Measurements from ENCODE around the gene TMEM54. TPM values are rescaled to one million over a fixed set of nuclear protein-coding genes. Genes with fewer than 3 reads are reported as not detected.

Gene TMEM54
- total and polyA plus RNA-seq, 9 of the 15 experiments (the other 6 are each of a cell fraction or from before 2014, with no cell fraction given): 1.00 to 16.2 (median 8.2) TPM

DNA sequence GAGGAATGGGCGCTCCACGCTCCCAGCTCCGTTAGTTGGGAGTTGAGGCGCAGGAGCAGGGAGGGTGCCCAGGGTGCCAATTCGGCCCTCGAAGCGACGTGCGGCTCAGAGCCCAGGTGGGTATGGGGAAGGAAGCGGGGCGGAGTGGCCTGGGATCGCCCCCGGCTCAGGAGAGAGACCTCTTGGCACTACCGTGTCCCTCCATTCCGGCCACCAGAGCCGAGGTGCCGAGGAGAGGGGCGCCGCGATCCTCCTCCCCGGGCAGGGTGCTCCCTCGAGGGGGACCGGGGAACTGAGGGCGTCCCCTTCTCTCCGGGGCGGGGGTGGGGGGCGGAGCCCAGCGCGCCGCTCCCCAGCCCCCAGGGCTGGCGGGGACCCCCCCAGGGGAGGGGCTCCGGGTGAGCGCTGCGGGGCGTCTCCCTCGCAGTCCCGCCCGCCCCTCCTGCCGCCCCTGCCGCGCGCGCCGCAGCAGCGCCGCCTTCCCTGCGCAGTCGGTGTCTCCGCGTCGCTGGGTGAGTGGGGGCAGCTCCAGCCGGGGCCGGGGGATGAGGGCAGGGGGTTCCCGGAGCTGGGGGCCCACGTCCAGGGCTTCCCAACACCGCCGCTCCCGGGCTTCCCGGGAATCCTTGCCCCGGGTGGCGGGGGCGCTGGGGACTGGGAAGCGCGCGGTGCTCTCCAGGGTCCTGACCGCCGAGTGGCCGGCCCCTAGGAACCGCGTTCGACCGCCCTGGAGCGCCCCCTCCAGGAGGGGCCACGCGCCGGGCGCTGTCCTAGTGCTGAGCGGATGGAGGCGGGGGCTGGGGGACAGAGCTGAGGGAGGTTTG, 15.0 kb downstream of the TMEM54 start, which contains the start of gene HPCA (continued):
- TF ChIP-seq ADNP (tag; IDR thresholded peaks at IDR 0.05) (no peak), ZMIZ1 (IDR thresholded peaks at IDR 0.05; ENCODE audit: low read depth in 2 of 2, low read length in 2 of 2) (no peak), SPI1 (IDR thresholded peaks at IDR 0.05; ENCODE audit: borderline replicate concordance, low read depth, low read length) (no peak), BHLHE40 (IDR thresholded peaks at IDR 0.05; ENCODE audit: low read length) (peak; percentile 33; the same call in 1 of the 2 replicates), MAFG (tag; conservative IDR thresholded peaks at IDR 0.05) (no peak), ZNF584 (CRISPR knock-in tag; IDR thresholded peaks at IDR 0.05; ENCODE audit: low read depth) (peak; percentile 88), KAT2B (IDR thresholded peaks at IDR 0.05; ENCODE audit: low read depth, low read length) (no peak), SRSF7 (optimal IDR thresholded peaks at IDR 0.05; ENCODE audit: low read depth, low read length) (no peak), MCM7 (IDR thresholded peaks at IDR 0.05) (no peak), ARHGAP35 (IDR thresholded peaks at IDR 0.05; ENCODE audit: partially characterized antibody) (no peak), PTRF (tag; IDR thresholded peaks at IDR 0.05) (no peak), ZNF253 (CRISPR knock-in tag; conservative IDR thresholded peaks at IDR 0.05) (no peak), XRCC4 (IDR thresholded peaks at IDR 0.05; ENCODE audit: extremely low read depth, insufficient read depth, insufficient read length) (no peak), DIDO1 (tag; IDR thresholded peaks at IDR 0.05; ENCODE audit: low read depth) (peak; percentile 51; the same call in 1 of the 2 replicates), PHB2 (IDR thresholded peaks at IDR 0.05; ENCODE audit: low read depth) (no peak), PRMT5 (CRISPR knock-in tag; IDR thresholded peaks at IDR 0.05) (peak; percentile 99), SLC30A9 (CRISPR knock-in tag; IDR thresholded peaks at IDR 0.05) (no peak), MEF2D (tag; conservative IDR thresholded peaks at IDR 0.05; ENCODE audit: low read depth) (no peak), SMAD4 (CRISPR knock-in tag; conservative IDR thresholded peaks at IDR 0.05) (peak; percentile 90), JUND (IDR thresholded peaks at IDR 0.05; ENCODE audit: borderline replicate concordance, low read depth, low read length) (peak; percentile 44), JUND (tag; IDR thresholded peaks at IDR 0.05; ENCODE audit: borderline replicate concordance, low read depth, low read length) (no peak; the same call in 2 of the 3 replicates), E4F1 (CRISPR knock-in tag; IDR thresholded peaks at IDR 0.05; ENCODE audit: borderline replicate concordance) (no peak), EGR1 (conservative IDR thresholded peaks at IDR 0.05) (peak; percentile 59), ARID1B (IDR thresholded peaks at IDR 0.05) (no peak), NELFE (IDR thresholded peaks at IDR 0.05; ENCODE audit: insufficient read depth, insufficient read length) (no peak)

Data from K562 (cell line).